Mammary epithelial cell (primary cell): ENCODE results near the gene FOXO6.

ENCODE experiments used
- CTCF ChIP-seq, 2 donors: IDR thresholded peaks in 1 of 2; conservative IDR thresholded peaks in 1 of 2; 2 replicates each; pipeline ENCODE4 v1.5.1; 2011 to 2012; ENCODE audit warnings: inconsistent platforms in 2 of 2, low read length in 2 of 2, mild to moderate bottlenecking in 2 of 2, control low read depth in 1 of 2, low read depth in 1 of 2; ENCODE audit not compliant: insufficient read depth in 1 of 2; ENCODE audit errors: extremely low read depth in 1 of 2
- EZH2 ChIP-seq: IDR thresholded peaks from 2 replicates; pipeline ENCODE4 v1.6.1; 2012; ENCODE audit warnings: low read length, inconsistent platforms, borderline replicate concordance

- TF ChIP-seq CTCF (conservative IDR thresholded peaks at IDR 0.05 in 1 of 2, IDR thresholded peaks at IDR 0.05 in 1 of 2; ENCODE audit: extremely low read depth in 1 of 2, insufficient read depth in 1 of 2, low read depth in 1 of 2, low read length in 2 of 2) (no peak), EZH2 (no peak)
Observed at GRCh38 chr1:41328780-41329640, 32.2 kb upstream of the FOXO6 start.
